Liver (tissue), 3 donors: Measurements from ENCODE around the gene ARNT2.

Experiments
- CTCF ChIP-seq: fragments of 150-350 bp; IDR thresholded peaks from 2 replicates; pipeline ENCODE4 v1.5.1; 2017; ENCODE audit warnings: improper control_type of control experiment, low read depth, low read length; ENCODE audit not compliant: missing input control
- EGR1 ChIP-seq, 2 donors: IDR thresholded peaks; 2 replicates each; pipeline ENCODE4 v1.6.1; 2016 to 2018; ENCODE audit warnings: antibody characterized with exemption in 2 of 2, low read depth in 2 of 2
- GABPA ChIP-seq, 2 donors: IDR thresholded peaks in 1 of 2; conservative IDR thresholded peaks in 1 of 2; 2 replicates each; pipeline ENCODE4 v1.6.1; 2016; ENCODE audit warnings: antibody characterized with exemption in 2 of 2, mild to moderate bottlenecking in 1 of 2, moderate library complexity in 1 of 2
- MAX ChIP-seq: IDR thresholded peaks from 2 replicates; pipeline ENCODE4 v1.6.1; 2016; ENCODE audit warnings: antibody characterized with exemption
- RAD21 ChIP-seq, 2 donors: IDR thresholded peaks; 2 replicates each; pipeline ENCODE4 v1.6.1; 2016; ENCODE audit warnings: antibody characterized with exemption in 2 of 2, mild to moderate bottlenecking in 2 of 2
- RXRA ChIP-seq, 2 donors: IDR thresholded peaks; 2 replicates each; pipeline ENCODE4 v1.6.1; 2017 to 2018; ENCODE audit warnings: antibody characterized with exemption in 2 of 2, mild to moderate bottlenecking in 1 of 2
- SP1 ChIP-seq: IDR thresholded peaks from 2 replicates; pipeline ENCODE4 v1.6.1; 2018; ENCODE audit warnings: antibody characterized with exemption, mild to moderate bottlenecking
- TAF1 ChIP-seq: conservative IDR thresholded peaks from 2 replicates; pipeline ENCODE4 v1.6.1; 2016; ENCODE audit warnings: antibody characterized with exemption, mild to moderate bottlenecking
- ZBTB33 ChIP-seq: IDR thresholded peaks from 2 replicates; pipeline ENCODE4 v1.6.1; 2016; ENCODE audit warnings: antibody characterized with exemption
- donor health status: healthy.
- donor health status: healthy.

- TF ChIP-seq MAX (no peak), CTCF (no peak), EGR1 (IDR thresholded peaks at IDR 0.05; ENCODE audit: low read depth in 2 of 2) (no peak), TAF1 (no peak), GABPA (IDR thresholded peaks at IDR 0.05 in 1 of 2, conservative IDR thresholded peaks at IDR 0.05 in 1 of 2) (no peak), SP1 (no peak), RAD21 (IDR thresholded peaks at IDR 0.05) (no peak), ZBTB33 (no peak), RXRA (IDR thresholded peaks at IDR 0.05) (no peak)
Measured at GRCh38 chr15:80507131-80507530, 102.9 kb downstream of the ARNT2 start.
